DND-41 (cell line): ENCODE results near the gene CENPP.

Source experiments
- CTCF ChIP-seq: IDR thresholded peaks from 2 replicates; pipeline ENCODE4 v1.5.1; 2012; ENCODE audit warnings: borderline replicate concordance, low read length, moderate library complexity, mild to moderate bottlenecking; ENCODE audit not compliant: poor library complexity, severe bottlenecking; ENCODE audit errors: extremely low read depth
- EZH2 ChIP-seq: IDR thresholded peaks from 3 replicates; pipeline ENCODE4 v1.6.1; 2012; ENCODE audit warnings: borderline replicate concordance, low read depth, mild to moderate bottlenecking, moderate library complexity, low read length, inconsistent platforms; ENCODE audit not compliant: severe bottlenecking

DNA sequence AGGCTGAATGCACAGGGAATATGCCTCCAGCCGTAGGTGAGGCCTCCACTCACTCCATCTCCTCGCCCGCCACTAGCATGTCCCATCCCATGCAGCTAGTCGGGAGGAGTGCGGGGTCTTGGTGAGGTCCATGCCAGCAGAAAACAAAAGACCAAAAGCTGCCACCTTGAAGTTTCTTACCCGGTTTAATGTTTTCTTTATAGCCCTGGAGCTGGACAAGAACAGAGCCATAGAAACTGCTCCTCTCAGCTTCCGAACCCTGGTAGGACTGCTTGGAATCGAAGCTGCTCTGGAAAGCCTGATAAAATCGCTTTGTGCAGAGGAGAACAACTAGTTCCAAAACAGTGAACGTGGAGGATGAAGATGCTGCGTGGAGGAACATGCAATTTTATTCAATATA lies 287.1 kb downstream of the CENPP start:
- TF ChIP-seq CTCF (no peak), EZH2 (no peak)
